ENCODE results near the gene MTRF1L.

Gene MTRF1L

DNA sequence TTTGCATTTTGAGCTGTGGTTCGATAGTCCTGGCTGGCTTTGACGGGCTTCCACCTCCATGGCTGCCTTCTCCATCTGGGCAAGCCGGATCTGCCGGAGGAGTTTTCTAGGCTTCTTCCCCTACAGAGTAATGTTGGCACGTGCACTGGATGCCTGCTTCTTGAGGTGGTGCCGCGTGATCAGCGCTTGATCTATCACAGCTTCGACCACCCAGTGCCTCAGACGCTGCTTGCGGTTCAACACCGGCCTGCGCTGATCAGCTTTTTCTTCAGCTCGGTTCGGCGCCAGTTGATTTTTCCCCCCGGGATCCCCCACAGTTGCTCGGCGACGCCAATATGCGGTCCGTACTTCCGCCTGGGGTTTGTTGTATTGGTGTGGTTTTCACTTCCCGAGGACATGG lies 43.2 kb downstream of the MTRF1L start:
- Histone ChIP-seq H3K36me3 (ENCODE audit: insufficient read depth) (no peaks in the 10 kb centered on the region), H3K4me2 (no peak overlapping the region), H3K4me3 (IDR thresholded peaks at IDR 0.05; ENCODE audit: insufficient read depth, low read depth, low read length) (no peak overlapping the region), H3K79me2 (ENCODE audit: insufficient read depth, low read depth) (no peaks in the 10 kb centered on the region), H3K4me1 (ENCODE audit: low read depth, poor library complexity, severe bottlenecking) (no peaks in the 10 kb centered on the region), H3K27me3 (ENCODE audit: insufficient read depth, low read depth) (no peaks in the 10 kb centered on the region), H2AFZ (ENCODE audit: low read depth) (no peak overlapping the region), H3K27ac (no peak overlapping the region), H4K20me1 (ENCODE audit: insufficient read depth) (no peaks in the 10 kb centered on the region), H3K9ac (no peak overlapping the region)
- TF ChIP-seq, protein P1, sequence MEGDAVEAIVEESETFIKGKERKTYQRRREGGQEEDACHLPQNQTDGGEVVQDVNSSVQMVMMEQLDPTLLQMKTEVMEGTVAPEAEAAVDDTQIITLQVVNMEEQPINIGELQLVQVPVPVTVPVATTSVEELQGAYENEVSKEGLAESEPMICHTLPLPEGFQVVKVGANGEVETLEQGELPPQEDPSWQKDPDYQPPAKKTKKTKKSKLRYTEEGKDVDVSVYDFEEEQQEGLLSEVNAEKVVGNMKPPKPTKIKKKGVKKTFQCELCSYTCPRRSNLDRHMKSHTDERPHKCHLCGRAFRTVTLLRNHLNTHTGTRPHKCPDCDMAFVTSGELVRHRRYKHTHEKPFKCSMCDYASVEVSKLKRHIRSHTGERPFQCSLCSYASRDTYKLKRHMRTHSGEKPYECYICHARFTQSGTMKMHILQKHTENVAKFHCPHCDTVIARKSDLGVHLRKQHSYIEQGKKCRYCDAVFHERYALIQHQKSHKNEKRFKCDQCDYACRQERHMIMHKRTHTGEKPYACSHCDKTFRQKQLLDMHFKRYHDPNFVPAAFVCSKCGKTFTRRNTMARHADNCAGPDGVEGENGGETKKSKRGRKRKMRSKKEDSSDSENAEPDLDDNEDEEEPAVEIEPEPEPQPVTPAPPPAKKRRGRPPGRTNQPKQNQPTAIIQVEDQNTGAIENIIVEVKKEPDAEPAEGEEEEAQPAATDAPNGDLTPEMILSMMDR (conservative IDR thresholded peaks at IDR 0.05; ENCODE audit: low read depth, low read length), result no peak

DNA sequence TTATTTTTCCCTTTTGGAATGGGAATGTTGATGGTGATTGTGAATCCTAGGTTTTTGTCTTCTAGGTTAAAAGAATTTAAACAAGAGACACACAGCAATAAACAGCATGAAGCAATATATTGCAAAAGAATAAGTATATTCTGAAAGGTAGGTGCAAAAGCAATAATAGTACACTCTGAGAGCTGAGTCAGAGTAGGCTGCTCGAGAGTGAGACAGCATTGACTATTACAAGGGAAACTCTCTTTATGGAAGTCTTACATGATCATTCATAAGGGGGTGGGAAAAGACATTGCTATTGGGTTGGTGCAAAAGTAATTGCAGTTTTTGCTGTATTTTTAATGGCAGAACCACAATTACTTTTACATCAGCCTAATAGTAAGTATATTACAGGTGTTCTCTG lies 44.7 kb downstream of the MTRF1L start:
- Histone ChIP-seq H3K27ac (no peak overlapping the region), H4K20me1 (ENCODE audit: insufficient read depth) (no peaks in the 10 kb centered on the region), H3K4me3 (IDR thresholded peaks at IDR 0.05; ENCODE audit: insufficient read depth, low read depth, low read length) (no peak overlapping the region), H3K9ac (no peak overlapping the region), H3K4me1 (ENCODE audit: low read depth, poor library complexity, severe bottlenecking) (no peaks in the 10 kb centered on the region), H2AFZ (ENCODE audit: low read depth) (no peak overlapping the region), H3K79me2 (ENCODE audit: insufficient read depth, low read depth) (no peaks in the 10 kb centered on the region), H3K36me3 (ENCODE audit: insufficient read depth) (no peaks in the 10 kb centered on the region), H3K4me2 (no peak overlapping the region), H3K27me3 (ENCODE audit: insufficient read depth, low read depth) (no peaks in the 10 kb centered on the region)
- TF ChIP-seq, protein P1 (conservative IDR thresholded peaks at IDR 0.05; ENCODE audit: low read depth, low read length), result no peak

DNA sequence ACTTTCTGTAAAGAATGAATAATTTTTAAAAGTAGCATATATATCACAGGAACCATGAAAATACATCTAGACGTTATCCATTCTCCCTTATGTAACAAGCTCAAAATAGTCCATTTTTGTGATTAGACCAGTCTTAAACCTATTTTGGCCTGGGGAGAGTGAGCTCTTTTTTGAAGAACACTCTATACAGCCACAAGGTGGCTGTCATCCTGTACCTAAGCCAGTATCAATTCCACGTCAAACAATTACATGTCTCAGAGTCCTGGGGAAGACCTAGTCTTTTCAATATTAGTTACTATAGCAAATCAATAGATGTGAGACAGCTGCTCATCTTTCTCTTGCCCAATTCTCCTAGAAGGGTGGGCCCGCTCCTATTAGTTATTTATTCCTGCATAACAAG lies 48.1 kb downstream of the MTRF1L start:
- H3K36me3 ChIP-seq (ENCODE audit: insufficient read depth), result no peaks in the 10 kb centered on the region
- no peak overlapping the region for H3K4me3 ChIP-seq (IDR thresholded peaks at IDR 0.05; ENCODE audit: insufficient read depth, low read depth, low read length)
- H2AFZ ChIP-seq (ENCODE audit: low read depth), result no peak overlapping the region
- no peak overlapping the region for H3K4me2 ChIP-seq
- no peak overlapping the region for H3K27ac ChIP-seq
- H3K9ac ChIP-seq, result no peak overlapping the region
- no peaks in the 10 kb centered on the region for H3K4me1 ChIP-seq (ENCODE audit: low read depth, poor library complexity, severe bottlenecking)
- H3K79me2 ChIP-seq (ENCODE audit: insufficient read depth, low read depth), result no peaks in the 10 kb centered on the region
- TF ChIP-seq, protein P1 (conservative IDR thresholded peaks at IDR 0.05; ENCODE audit: low read depth, low read length), result no peak
- no peaks in the 10 kb centered on the region for H4K20me1 ChIP-seq (ENCODE audit: insufficient read depth)
- no peaks in the 10 kb centered on the region for H3K27me3 ChIP-seq (ENCODE audit: insufficient read depth, low read depth)

DNA sequence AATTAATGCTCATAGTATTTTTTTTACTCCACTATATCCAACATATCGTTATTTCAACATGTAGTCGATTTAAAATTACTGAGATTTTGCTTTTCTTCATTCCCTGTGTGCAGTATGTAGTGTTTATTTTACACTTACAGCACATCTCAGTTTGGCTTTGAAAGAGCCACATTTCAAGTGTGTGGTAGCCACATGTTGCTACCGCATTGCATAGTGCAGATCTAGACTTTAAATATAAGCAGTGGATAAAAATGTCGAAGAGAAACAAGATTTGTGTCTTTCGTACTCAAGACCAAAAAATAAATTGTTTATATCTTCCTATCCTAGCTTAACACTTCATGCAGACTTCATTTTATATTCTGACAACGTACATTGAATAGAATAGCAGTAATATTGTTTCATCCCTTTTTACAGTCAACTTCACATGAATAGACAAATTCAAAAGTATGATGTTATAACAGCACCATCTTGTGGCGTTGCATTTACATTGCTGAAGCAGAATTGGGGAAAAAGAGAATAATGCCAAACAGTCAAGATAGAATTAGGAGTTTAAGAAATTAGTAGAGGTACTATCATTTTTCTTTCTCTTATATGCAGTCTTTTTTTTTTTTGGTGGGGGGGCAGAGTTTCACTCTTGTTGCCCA lies 49.5 kb downstream of the MTRF1L start:
- Histone ChIP-seq H3K4me2 (no peak overlapping the region), H3K79me2 (ENCODE audit: insufficient read depth, low read depth) (no peaks in the 10 kb centered on the region), H3K36me3 (ENCODE audit: insufficient read depth) (no peaks in the 10 kb centered on the region), H3K4me3 (IDR thresholded peaks at IDR 0.05; ENCODE audit: insufficient read depth, low read depth, low read length) (no peak overlapping the region), H2AFZ (ENCODE audit: low read depth) (no peak overlapping the region), H3K9ac (no peak overlapping the region), H3K27me3 (ENCODE audit: insufficient read depth, low read depth) (no peaks in the 10 kb centered on the region), H3K4me1 (ENCODE audit: low read depth, poor library complexity, severe bottlenecking) (no peaks in the 10 kb centered on the region), H3K27ac (no peak overlapping the region), H4K20me1 (ENCODE audit: insufficient read depth) (no peaks in the 10 kb centered on the region)
- TF ChIP-seq, protein P1 (conservative IDR thresholded peaks at IDR 0.05; ENCODE audit: low read depth, low read length), result peak; percentile 63

All from KMS-11 (cell line).